ENCODE results near the gene VAC14.

- TF ChIP-seq EP300 (IDR thresholded peaks at IDR 0.05; ENCODE audit: borderline replicate concordance in 1 of 2, low read depth in 1 of 2, low read length in 1 of 2) = no peak
- no peak for TF ChIP-seq REST (IDR thresholded peaks at IDR 0.05; ENCODE audit: low read depth, low read length)
- no peak for TF ChIP-seq EZH2phosphoT487 (IDR thresholded peaks at IDR 0.05; ENCODE audit: borderline replicate concordance, low read depth)
- TF ChIP-seq CTCF (IDR thresholded peaks at IDR 0.05) = no peak
These were observed 153.3 kb downstream of the VAC14 start for GRCh38 chr16:70647441-70648359.

All from SK-N-SH (cell line).